ENCODE results near the gene DCAF10.
"Not testable (repeated sequence)": the region's sequence is repeated elsewhere in the genome, so short reads cannot be mapped to it uniquely, and the experiment has no call there.

The DCAF10 gene

GRCh38 chr9:37870081-37870798 is 69.6 kb downstream of the DCAF10 start:
- DNase-seq: no peak

- no peak for DNase-seq
These were observed 70.2 kb downstream of the DCAF10 start for GRCh38 chr9:37870799-37871176.

GRCh38 chr9:37873955-37874354 is 73.4 kb downstream of the DCAF10 start:
- DNase-seq: no peak

GRCh38 chr9:37876376-37876775 is 75.8 kb downstream of the DCAF10 start:
- no peak for DNase-seq

- no peak for DNase-seq
These were observed 80.4 kb downstream of the DCAF10 start for GRCh38 chr9:37880916-37881479.

GRCh38 chr9:37887977-37888583 is 87.5 kb downstream of the DCAF10 start:
- not testable (repeated sequence) for DNase-seq

- no peak for DNase-seq
These were observed 88.9 kb downstream of the DCAF10 start for GRCh38 chr9:37889536-37889935.

GRCh38 chr9:37891042-37891441 is 90.4 kb downstream of the DCAF10 start:
- DNase-seq: not testable (repeated sequence)

GRCh38 chr9:37892063-37892462 is 91.5 kb downstream of the DCAF10 start:
- no peak for DNase-seq

- DNase-seq: no peak
These were observed 97.1 kb downstream of the DCAF10 start for GRCh38 chr9:37897665-37898064.

- DNase-seq: no peak
These were observed 98.4 kb downstream of the DCAF10 start for GRCh38 chr9:37899041-37899440.

GRCh38 chr9:37902131-37902530 is 101.5 kb downstream of the DCAF10 start:
- no peak for DNase-seq

- no peak for DNase-seq
These were observed 102.4 kb downstream of the DCAF10 start for GRCh38 chr9:37902796-37903646.

- DNase-seq: peak; percentile 97
These were observed 103.2 kb downstream of the DCAF10 start, which contains the start of gene SLC25A51 for GRCh38 chr9:37903647-37904444. SLC25A51 (minus strand) TSS chr9:37904127; CDS start chr9:37888550, 15,577 bp downstream.

GRCh38 chr9:37904445-37905130 is 104.0 kb downstream of the DCAF10 start:
- DNase-seq: no peak

- no peak for DNase-seq
These were observed 104.5 kb downstream of the DCAF10 start for GRCh38 chr9:37905131-37905505.

- DNase-seq: no peak
These were observed 105.2 kb downstream of the DCAF10 start for GRCh38 chr9:37905776-37906175.

GRCh38 chr9:37906312-37907239 is 106.0 kb downstream of the DCAF10 start:
- no peak for DNase-seq

- no peak for DNase-seq
These were observed 107.7 kb downstream of the DCAF10 start for GRCh38 chr9:37908283-37908682.

GRCh38 chr9:37908698-37909186 is 108.1 kb downstream of the DCAF10 start:
- no peak for DNase-seq

All from femur (tissue), 1 donor.